Measurements from ENCODE around the gene KIF26B.

GRCh38 chr1:245276445-245276844 is 121.7 kb downstream of the KIF26B start:
- no peak for TF ChIP-seq CTCF (IDR thresholded peaks at IDR 0.05; ENCODE audit: insufficient read depth, low read length, poor library complexity, severe bottlenecking)
- no peak for TF ChIP-seq EZH2phosphoT487 (conservative IDR thresholded peaks at IDR 0.05; ENCODE audit: low read length)

Measured in SU-DHL-6 (cell line).